NCI-H146 (cell line): ENCODE data around the gene PSPH.
"Not testable (repeated sequence)": the region's sequence is repeated elsewhere in the genome, so short reads cannot be mapped to it uniquely, and the experiment has no call there.

ENCODE experiments used
- DNase-seq: peaks from one replicate; lab custom pipeline; 2025; lab: John Stamatoyannopoulos, UW

The PSPH gene

DNA sequence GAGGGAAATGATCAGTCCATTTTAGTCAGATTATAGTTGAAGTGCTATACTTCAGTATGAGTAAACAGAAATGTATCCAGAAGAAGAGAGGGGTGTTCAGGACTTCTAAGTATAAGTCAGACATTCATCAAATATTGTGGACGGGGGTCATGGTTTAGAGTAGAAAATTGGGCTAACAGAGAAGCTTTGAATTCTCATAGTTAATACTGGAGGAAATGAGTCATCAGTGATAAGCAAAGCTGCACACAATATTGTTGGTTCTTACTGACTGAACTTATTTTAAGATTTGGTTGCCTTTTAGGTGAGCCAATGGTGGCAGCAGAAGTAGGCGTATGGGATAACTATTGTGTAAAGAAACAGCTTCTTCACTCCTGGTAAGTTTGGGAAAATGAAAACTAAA, 11.1 kb upstream of the PSPH start:
- no peak for DNase-seq

DNA sequence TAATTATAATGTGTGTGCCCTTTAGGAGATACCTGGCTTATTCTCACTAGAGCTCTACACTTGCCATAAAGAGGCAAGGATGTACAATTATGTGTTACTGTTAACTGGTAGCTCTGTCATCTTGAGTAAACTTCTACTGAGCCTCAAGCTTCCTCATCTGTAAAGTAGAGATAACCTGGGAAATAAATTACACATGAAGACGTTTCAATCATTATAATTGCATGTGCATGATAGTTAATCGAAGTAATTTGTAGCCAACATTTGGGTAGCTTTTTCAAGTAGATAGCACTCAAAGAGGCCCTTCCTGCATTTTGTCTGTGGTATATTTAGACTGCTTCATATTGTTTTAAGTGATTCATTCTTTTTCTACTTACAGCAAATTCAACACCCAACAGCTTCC, 2.7 kb upstream of the PSPH start:
- no peak for DNase-seq

- DNase-seq, result no peak
Observed at GRCh38 chr7:56053379-56053778, 2.1 kb upstream of the PSPH start.

DNA sequence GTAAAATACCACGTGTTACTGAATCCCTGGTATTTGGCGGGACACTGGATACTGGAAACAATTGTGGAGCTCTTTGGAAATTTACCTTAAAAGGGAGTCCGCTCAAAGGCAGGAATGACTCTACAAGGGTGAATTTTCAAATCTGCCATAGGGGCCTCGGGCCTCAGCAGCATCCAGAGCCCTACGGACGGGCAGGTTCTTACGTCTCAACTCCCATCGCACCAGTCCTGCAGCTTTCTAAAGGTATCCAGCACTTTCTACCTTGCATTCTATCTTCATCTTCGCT, 248 bp downstream of the PSPH start:
- DNase-seq, result no peak

DNA sequence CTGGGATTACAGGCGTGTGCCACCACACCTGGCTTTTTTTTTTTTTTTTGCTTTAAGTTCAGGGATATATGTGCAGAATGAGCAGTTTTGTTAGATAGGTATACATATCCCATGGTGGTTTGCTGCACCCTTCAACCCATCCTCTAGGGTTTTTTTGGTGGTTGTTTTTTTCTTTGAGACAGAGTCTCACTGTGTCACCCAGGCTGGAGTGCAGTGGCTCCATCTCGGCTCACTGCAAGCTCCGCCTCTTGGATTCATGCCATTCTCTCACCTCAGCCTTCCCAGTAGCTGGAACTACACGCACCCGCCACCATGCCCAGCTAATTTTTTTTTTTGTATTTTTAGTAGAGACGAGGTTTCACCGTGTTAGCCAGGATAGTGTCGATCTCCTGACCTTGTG, 2.5 kb downstream of the PSPH start:
- DNase-seq, result peak; percentile 13

DNA sequence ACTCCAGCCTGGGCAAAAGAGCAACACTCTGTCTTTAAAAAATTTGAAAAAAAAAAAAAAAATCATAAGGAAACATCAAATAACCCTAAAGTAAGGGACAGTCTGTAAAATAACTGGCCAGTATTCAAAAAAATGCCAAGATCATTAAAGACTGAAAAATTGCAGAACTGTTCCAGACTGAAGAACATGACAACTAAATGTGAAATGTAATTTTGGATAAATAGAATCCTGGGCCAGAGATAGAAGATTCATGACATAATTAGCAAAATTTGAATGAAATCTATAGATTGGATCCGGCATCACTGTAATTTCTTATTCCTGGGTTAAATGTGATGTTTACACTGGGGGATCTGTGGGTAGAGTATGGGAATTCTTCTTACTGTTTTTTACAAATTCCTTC, 3.0 kb downstream of the PSPH start:
- DNase-seq, result no peak

DNA sequence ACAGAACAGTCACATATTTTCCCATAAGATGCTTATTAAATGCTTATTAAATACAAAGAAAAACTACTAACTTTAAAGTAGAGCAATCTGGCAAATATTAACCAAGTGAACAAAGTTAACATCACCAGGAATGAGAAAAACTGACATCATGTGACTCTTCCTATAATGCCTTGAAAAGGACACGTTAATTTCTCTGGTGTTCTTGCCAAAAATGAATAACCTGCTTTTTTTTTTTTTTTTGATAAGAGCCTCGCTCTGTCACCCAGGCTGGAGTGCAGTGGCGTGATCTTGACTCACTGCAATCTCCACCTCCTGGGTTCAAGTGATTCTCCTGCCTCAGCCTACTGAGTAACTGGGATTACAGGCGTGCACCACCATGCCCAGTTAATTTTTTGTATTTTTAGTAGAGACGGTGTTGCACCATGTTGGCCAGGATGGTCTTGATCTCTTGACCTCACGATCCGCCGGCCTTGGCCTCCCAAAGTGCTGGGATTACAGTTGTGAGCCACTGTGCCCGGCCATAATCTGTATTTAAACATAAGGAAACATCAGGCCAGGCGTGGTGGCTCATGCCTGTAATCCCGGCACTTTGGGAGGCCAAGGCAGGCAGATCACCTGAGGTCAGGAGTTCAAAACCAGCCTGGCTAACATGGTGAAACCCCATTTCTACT, 3.7 kb downstream of the PSPH start:
- not testable (repeated sequence) for DNase-seq

- no peak for DNase-seq
Observed at GRCh38 chr7:56046721-56047445, 4.4 kb downstream of the PSPH start.

DNA sequence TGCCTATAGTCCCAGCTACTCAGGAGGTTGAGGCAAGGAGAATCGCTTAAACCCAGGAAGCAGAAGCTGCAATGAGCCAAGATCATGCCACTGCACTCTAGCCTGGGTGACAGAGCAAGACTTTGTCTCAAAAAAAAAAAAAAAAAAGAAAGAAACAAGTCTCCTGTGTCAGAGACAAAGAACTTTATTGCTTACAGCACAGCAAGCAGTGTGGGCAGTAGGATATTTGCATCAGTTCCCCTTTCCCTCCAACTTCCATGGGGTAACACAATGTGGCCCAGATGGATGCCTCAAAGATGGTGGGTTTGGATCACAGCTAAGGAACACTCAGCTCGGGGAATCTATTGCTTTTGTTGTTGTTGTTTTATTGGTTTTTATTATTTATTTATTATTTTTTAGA, 5.5 kb downstream of the PSPH start:
- not testable (repeated sequence) for DNase-seq

- DNase-seq, result no peak
Observed at GRCh38 chr7:56040730-56041129, 10.5 kb downstream of the PSPH start.

DNA sequence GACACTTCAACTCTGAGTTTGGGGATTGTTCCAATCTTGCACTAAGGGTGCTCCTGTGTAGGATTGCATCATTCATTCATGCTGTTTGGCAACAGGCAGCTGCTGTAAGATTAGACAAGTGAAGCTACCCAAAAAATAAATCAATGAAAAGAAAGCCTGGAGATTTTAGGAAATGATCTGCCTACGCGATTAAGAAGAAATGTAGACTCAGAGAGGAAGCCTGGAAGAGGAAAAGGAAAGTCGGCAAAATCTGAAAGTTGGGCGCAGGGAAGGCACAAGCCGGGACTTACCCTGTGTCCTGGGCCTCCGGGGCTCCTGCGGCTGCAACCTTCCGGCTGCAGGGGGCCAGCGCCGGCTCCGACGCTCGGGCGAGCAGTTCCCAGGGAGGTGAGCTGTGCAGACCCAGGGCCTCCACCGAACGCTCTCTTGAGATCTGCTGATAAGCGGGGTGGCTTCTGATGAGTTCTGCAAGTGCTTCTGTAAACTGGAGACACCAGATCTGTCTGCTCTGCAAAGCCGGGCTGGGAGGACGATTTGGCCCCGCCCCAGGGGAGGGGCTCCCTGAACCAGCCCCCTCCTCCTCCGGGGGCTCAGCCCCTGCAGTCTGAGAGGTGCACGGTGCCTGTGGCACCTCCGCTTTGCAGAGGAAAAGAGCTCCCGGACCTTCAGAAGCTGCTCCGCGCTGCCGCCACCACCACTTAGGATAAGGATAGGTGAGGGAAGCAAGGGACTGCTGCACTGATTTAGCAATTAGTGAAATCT, 17.4 kb downstream of the PSPH start:
- peak; percentile 94 for DNase-seq

DNA sequence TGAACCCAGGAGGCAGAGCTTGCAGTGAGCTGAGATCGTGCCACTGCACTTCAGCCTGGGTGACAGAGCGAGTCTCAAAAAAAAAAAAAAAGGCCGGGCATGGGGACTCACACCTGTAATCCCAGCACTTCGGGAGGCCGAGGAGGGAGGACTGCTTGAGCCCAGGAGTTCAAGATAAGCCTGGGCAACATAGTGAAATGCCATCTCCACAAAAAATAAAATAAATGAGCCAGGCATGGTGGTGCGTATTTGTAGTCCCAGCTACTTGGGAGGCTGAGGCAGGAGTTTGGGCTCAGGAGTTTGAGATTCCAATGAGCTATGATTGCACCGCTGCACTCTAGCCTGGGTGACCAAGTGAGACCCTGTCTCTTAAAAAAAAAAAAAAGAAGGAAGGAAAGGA, 18.7 kb downstream of the PSPH start:
- DNase-seq, result not testable (repeated sequence)

DNA sequence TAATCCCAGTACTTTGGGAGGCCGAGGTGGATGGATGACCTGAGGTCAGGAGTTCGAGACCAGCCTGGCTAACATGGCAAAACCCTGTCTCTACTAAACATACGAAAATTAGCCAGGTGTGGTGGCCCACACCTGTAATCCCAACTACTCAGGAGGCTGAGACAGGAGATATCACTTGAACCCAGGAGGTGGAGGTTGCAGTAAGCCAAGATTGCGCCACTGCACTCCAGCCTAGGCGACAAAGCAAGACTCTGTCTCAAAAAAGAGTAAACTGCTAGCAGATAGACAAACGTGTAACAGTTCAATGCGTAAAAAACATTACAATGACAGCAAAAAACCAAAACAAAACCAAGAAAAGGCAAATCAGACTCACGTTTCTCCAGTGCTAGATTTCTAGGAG, 19.7 kb downstream of the PSPH start:
- not testable (repeated sequence) for DNase-seq

- DNase-seq, result no peak
Observed at GRCh38 chr7:56030340-56030739, 20.9 kb downstream of the PSPH start.

- no peak for DNase-seq
Observed at GRCh38 chr7:56028942-56029630, 22.2 kb downstream of the PSPH start.

DNA sequence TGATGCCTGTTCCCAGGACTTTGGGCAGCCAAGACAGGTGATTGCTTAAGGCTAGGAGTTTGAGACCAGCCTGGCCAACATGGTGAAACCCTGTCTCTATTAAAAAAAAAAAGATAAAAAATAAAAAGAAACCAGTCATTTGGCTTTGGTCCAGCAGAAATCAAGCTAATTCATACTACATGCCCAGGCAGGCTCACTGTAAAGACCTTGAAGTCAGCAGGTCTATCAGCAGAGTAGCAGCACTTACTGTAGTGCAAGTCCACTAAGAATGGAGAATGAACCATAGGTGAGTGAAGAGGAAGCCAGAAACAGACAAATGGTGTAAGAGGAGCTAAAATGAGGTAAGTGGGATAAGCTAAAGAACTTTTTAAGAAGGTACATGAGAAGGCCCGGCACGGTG, 24.7 kb downstream of the PSPH start:
- peak; percentile 31 for DNase-seq

- no peak for DNase-seq
Observed at GRCh38 chr7:56023500-56023899, 27.7 kb downstream of the PSPH start.

DNA sequence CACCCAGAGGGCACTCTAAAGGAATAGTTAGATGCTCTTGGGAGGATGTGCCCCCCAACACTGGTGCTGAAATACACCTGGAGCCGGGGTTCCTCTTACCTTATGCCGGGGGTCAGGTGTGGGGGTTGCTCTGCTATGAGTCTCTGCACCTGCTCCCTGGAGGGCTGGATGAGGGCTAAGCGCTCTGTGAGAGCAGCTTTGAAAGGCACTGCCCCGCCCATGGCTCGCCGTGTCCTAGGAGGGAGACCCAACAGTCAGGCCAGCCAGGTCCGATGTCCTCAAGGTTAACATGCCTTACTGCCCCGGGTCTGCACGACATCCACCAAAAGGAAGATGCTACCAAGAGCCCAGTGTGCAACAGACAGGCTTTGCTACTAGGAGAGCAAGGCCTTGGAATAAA, 31.7 kb downstream of the PSPH start:
- no peak for DNase-seq

DNA sequence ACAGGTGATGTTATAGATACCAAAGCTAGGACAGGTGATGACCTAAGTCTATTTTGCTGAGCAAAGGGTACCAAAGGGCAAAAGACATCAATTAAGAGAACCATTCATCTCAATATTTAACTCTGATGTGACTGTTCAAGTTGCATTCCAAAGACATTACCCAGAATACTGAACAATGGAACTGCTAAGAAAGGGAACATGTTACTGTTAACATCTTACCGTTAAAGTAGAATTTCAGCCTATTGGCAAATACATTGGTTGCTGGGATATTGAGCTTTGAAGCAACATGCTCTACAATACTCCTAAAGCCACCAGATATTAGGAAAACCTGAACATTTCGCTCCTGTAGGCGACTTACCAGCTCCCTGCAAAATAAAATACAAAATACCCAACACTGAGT, 34.2 kb downstream of the PSPH start:
- not testable (repeated sequence) for DNase-seq

- DNase-seq, result peak; percentile 95
Observed at GRCh38 chr7:56009695-56010094, 41.5 kb downstream of the PSPH start.

- no peak for DNase-seq
Observed at GRCh38 chr7:56007891-56008290, 43.4 kb downstream of the PSPH start.

DNA sequence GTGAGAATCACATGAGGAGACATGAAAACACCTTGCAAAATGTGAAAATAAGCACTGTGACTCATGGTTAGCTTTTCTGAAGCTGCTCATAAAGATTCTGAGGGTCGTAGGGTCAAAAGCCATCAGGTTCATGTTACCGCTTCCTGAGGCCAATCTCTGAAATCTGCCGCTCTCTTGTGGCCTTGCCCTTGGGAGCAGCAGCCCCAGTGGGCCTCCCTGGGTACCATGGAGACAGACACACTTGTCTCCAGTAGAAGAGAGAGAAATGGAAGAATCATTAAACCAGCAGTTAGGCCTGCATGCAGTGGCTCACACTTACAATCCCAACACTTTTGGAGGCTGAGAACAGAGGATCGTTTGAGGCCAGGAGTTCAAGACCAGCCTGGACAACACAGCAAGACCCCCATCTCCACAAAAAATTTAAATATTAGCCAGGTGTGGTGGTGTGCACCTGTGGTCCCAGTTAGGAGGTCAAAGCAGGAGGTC, 44.0 kb downstream of the PSPH start:
- peak; percentile 45 for DNase-seq

DNA sequence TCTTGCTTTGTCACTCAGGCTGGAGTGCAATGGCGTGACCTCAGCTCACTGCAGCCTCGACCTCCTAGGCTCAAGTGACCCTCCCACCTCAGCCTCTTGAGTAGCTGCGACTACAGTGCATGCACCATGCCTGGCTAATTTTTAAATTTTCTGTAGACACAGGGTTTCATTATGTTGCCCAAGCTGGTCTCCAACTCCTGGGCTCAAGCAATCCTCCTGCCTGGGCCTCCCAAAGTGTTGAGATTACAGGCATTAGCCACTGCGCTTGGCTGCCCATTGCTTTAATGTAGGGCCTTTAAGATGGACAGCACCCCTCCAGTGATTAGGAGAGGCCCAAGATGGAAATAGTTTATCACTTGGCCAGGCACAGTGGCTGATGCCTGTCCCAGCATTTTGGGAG, 47.5 kb downstream of the PSPH start:
- no peak for DNase-seq
